H1 (cell line): Measurements from ENCODE around the gene GLYATL3. TPM values are rescaled to one million over a fixed set of nuclear protein-coding genes. Genes with fewer than 3 reads are reported as not detected.
A peak's percentile ranks its signal among the peaks of the same experiment; 100 is the strongest.

Source experiments
- CTCF ChIA-PET: fragments of 300-600 bp; sonication (Branson Sonifier 250); formaldehyde crosslinking; loops from one replicate; lab custom pipeline; 2021; ENCODE audit not compliant: partially characterized antibody; lab: Charles Lee
- POLR2A ChIA-PET: fragments of 300-600 bp; sonication (Branson Sonifier 250); formaldehyde crosslinking; loops from one replicate; lab custom pipeline; 2021; ENCODE audit warnings: inconsistent platforms; ENCODE audit not compliant: partially characterized antibody; lab: Charles Lee
- DNase-seq, 2 experiments: peaks; one replicate each; pipeline versions ENCODE4 v3.0.0 to v3.0.0-alpha.2; 2010 to 2022; ENCODE audit warnings: low spot score in 2 of 2, low read depth in 1 of 2, mixed read lengths in 1 of 2
- FAIRE-seq: peaks from 2 replicates; lab custom pipeline; 2011; peaks lifted over from hg19 to GRCh38; lab: Jason Lieb, UNC
- H2AFZ ChIP-seq: 2 replicates; pipeline ENCODE4 v1.8.1; 2012; ENCODE audit warnings: low read length, inconsistent platforms
- H2AK5ac ChIP-seq: 2 replicates; pipeline ENCODE4 v1.6.1; 2013; ENCODE audit warnings: low read depth, low read length
- H2BK120ac ChIP-seq: replicated peaks from 2 replicates; pipeline ENCODE3; 2013; ENCODE audit warnings: low read depth, low read length, inconsistent platforms
- H2BK12ac ChIP-seq: 2 replicates; pipeline ENCODE4 v1.6.1; 2013; ENCODE audit warnings: low read depth, low read length
- H2BK15ac ChIP-seq: 2 replicates; pipeline ENCODE4 v1.6.1; 2013; ENCODE audit warnings: low read length
- H2BK20ac ChIP-seq: 2 replicates; pipeline ENCODE4 v1.6.1; 2013; ENCODE audit warnings: low read length
- H2BK5ac ChIP-seq: 2 replicates; pipeline ENCODE4 v1.6.1; 2013; ENCODE audit warnings: low read depth, low read length
- H3K14ac ChIP-seq: 2 replicates; pipeline ENCODE4 v1.6.1; 2013; ENCODE audit warnings: inconsistent platforms; ENCODE audit not compliant: insufficient read length
- H3K18ac ChIP-seq: 2 replicates; pipeline ENCODE4 v1.6.1; 2013; ENCODE audit warnings: low read length; ENCODE audit errors: extremely low read depth
- H3K23ac ChIP-seq: 2 replicates; pipeline ENCODE4 v1.6.1; 2013; ENCODE audit warnings: inconsistent platforms; ENCODE audit not compliant: insufficient read length
- H3K23me2 ChIP-seq: 2 replicates; pipeline ENCODE4 v1.6.1; 2013; ENCODE audit warnings: low read depth, low read length
- H3K27ac ChIP-seq: 2 replicates; pipeline ENCODE4 v1.6.1; 2011; ENCODE audit warnings: low read depth, low read length, inconsistent platforms
- H3K27me3 ChIP-seq, 4 experiments: replicated peaks in 1 of 4; 1 replicate in 1 of 4; 2 replicates in 3 of 4; pipeline versions ENCODE4 v1.6.1 to v1.8.1; 2011 to 2013; ENCODE audit warnings: low read length in 3 of 4, mild to moderate bottlenecking in 3 of 4, inconsistent platforms in 2 of 4, mixed read lengths in 2 of 4, moderate library complexity in 1 of 4; ENCODE audit not compliant: control insufficient read depth in 3 of 4, insufficient read depth in 3 of 4; ENCODE audit errors: extremely low read depth in 1 of 4
- H3K36me3 ChIP-seq, 4 experiments: 2 replicates each; pipeline versions ENCODE4 v1.6.1 to v1.8.1; 2011 to 2013; ENCODE audit warnings: mild to moderate bottlenecking in 4 of 4, low read length in 3 of 4, moderate library complexity in 2 of 4, control low read depth in 1 of 4, inconsistent platforms in 1 of 4; ENCODE audit not compliant: insufficient read depth in 4 of 4, control insufficient read depth in 2 of 4
- H3K4ac ChIP-seq: replicated peaks from 2 replicates; pipeline ENCODE3; 2013; ENCODE audit warnings: low read length, low read depth, mixed read lengths, inconsistent platforms; ENCODE audit not compliant: insufficient read length
- H3K4me1 ChIP-seq, 4 experiments: replicated peaks in 1 of 4; 1 replicate in 1 of 4; 2 replicates in 3 of 4; pipeline versions ENCODE4 v1.6.1 to v1.8.1; 2011 to 2013; ENCODE audit warnings: low read length in 3 of 4, inconsistent platforms in 2 of 4, mixed read lengths in 1 of 4; ENCODE audit not compliant: insufficient read depth in 4 of 4, control insufficient read depth in 3 of 4
- H3K4me2 ChIP-seq, 2 experiments: 2 replicates each; pipeline versions ENCODE4 v1.6.1 to v1.8.1; 2011 to 2013; ENCODE audit warnings: low read depth in 2 of 2, low read length in 2 of 2, control low read depth in 1 of 2, inconsistent platforms in 1 of 2, mild to moderate bottlenecking in 1 of 2; ENCODE audit not compliant: insufficient read depth in 1 of 2
- H3K4me3 ChIP-seq, 4 experiments: fragments of 200-600, 300-600 bp in 1 of 4; sonication (generic), shearing (Covaris generic), sonication (Bioruptor Twin) in 1 of 4; 2 replicates each; pipeline versions ENCODE4 v1.5.1 to v1.8.1; 2011 to 2016; ENCODE audit warnings: low read length in 4 of 4, low read depth in 3 of 4, control low read depth in 2 of 4, inconsistent platforms in 2 of 4, mild to moderate bottlenecking in 2 of 4, mixed read lengths in 1 of 4, moderate library complexity in 1 of 4; ENCODE audit not compliant: insufficient read depth in 2 of 4; ENCODE audit errors: extremely low read depth in 1 of 4
- H3K56ac ChIP-seq: replicated peaks from 2 replicates; pipeline ENCODE3; 2013; ENCODE audit warnings: low read depth, mild to moderate bottlenecking, mixed read lengths, low read length, inconsistent platforms; ENCODE audit not compliant: insufficient read length
- H3K79me1 ChIP-seq: 2 replicates; pipeline ENCODE4 v1.6.1; 2013; ENCODE audit warnings: low read depth, low read length, control low read depth
- H3K79me2 ChIP-seq, 2 experiments: 2 replicates each; pipeline versions ENCODE4 v1.6.1 to v1.8.1; 2012 to 2013; ENCODE audit warnings: low read length in 2 of 2, mild to moderate bottlenecking in 2 of 2, inconsistent platforms in 1 of 2; ENCODE audit not compliant: insufficient read depth in 2 of 2, control insufficient read depth in 1 of 2
- H3K9ac ChIP-seq, 4 experiments: replicated peaks in 1 of 4; 1 replicate in 1 of 4; 2 replicates in 3 of 4; pipeline versions ENCODE4 v1.6.1 to v1.8.1; 2011 to 2013; ENCODE audit warnings: low read depth in 3 of 4, low read length in 3 of 4, control low read depth in 2 of 4, mild to moderate bottlenecking in 2 of 4, moderate library complexity in 2 of 4, inconsistent platforms in 1 of 4; ENCODE audit errors: extremely low read depth in 1 of 4
- H3K9me3 ChIP-seq, 2 experiments: 2 replicates each; pipeline versions ENCODE4 v1.6.1 to v1.8.1; 2012 to 2013; ENCODE audit warnings: mild to moderate bottlenecking in 2 of 2, moderate library complexity in 2 of 2, control low read depth in 1 of 2, inconsistent platforms in 1 of 2, low read depth in 1 of 2, low read length in 1 of 2, mixed read lengths in 1 of 2; ENCODE audit not compliant: insufficient read depth in 2 of 2
- H4K20me1 ChIP-seq, 2 experiments: replicated peaks in 1 of 2; 2 replicates each; pipeline versions ENCODE3 to v1.8.1; 2011 to 2013; ENCODE audit warnings: inconsistent platforms in 2 of 2, low read length in 2 of 2, mild to moderate bottlenecking in 1 of 2; ENCODE audit not compliant: insufficient read depth in 2 of 2, control insufficient read depth in 1 of 2
- H4K5ac ChIP-seq: 2 replicates; pipeline ENCODE4 v1.6.1; 2013; ENCODE audit warnings: low read length, low read depth, mixed read lengths, inconsistent platforms; ENCODE audit not compliant: insufficient read length
- H4K8ac ChIP-seq: 2 replicates; pipeline ENCODE4 v1.8.0; 2013; ENCODE audit warnings: mild to moderate bottlenecking, moderate library complexity, low read length, inconsistent platforms; ENCODE audit not compliant: insufficient read depth; ENCODE audit errors: extremely low read depth
- H4K91ac ChIP-seq: replicated peaks from 2 replicates; pipeline ENCODE3; 2013; ENCODE audit warnings: low read length, mixed read lengths, inconsistent platforms; ENCODE audit not compliant: insufficient read length
- ATF2 ChIP-seq: IDR thresholded peaks from 2 replicates; pipeline ENCODE4 v1.6.1; 2012; ENCODE audit warnings: low read length, inconsistent platforms
- SP4 ChIP-seq: IDR thresholded peaks from 2 replicates; pipeline ENCODE4 v1.6.1; 2012; ENCODE audit warnings: low read length, inconsistent platforms
- WGBS, 2 experiments: shearing (Covaris generic) in 1 of 2; methylation state at CpG; one replicate each; pipeline versions ENCODE4 v1.1.6 to v1.1.7; 2013 to 2015; ENCODE audit warnings: low lambda C conversion rate in 2 of 2, mixed read lengths in 2 of 2, inconsistent platforms in 1 of 2, low coverage in 1 of 2, missing lambda C conversion rate in 1 of 2; ENCODE audit not compliant: insufficient replicate concordance in 2 of 2, insufficient coverage in 1 of 2, insufficient read length in 1 of 2; ENCODE audit errors: extremely low coverage in 1 of 2, missing lambda C conversion rate in 1 of 2; 5-methylcytosine and 5-hydroxymethylcytosine counted together
- polyA plus RNA-seq, 7 experiments: library from polyadenylated mRNA; depleted of rRNA in 3 of 7; stranded (reverse) in 5 of 7; unstranded in 2 of 7; fragments of >200 nt in 5 of 7; fragments of 200-250 nt in 2 of 7; gene quantifications; 1 replicate in 5 of 7; 2 replicates in 1 of 7; 4 replicates in 1 of 7; pipeline versions ENCODE4 v1.2.1 to v1.2.3, GENCODE V29; 2011 to 2013; ENCODE audit warnings: missing spikeins in 2 of 7, mixed read lengths in 2 of 7
- total RNA-seq: library from RNA; stranded (reverse); fragmentation: NEBNext Ultra II Directional; extraction: Animal tissue kit (Norgen Biotek cat#: 25700); gene quantifications from 2 replicates; pipeline ENCODE4 v1.2.1, GENCODE V29; 2021
- TF ChIP-seq, protein P1 (sequence below): IDR thresholded peaks from 2 replicates; pipeline ENCODE4 v1.6.1; 2011; ENCODE audit warnings: low read length, improper control_type of control experiment

GLYATL3 gene
- total and polyA plus RNA-seq, 2 of the 8 experiments (the other 6 are each of a cell fraction or from before 2014, with no cell fraction given) = not detected

DNA sequence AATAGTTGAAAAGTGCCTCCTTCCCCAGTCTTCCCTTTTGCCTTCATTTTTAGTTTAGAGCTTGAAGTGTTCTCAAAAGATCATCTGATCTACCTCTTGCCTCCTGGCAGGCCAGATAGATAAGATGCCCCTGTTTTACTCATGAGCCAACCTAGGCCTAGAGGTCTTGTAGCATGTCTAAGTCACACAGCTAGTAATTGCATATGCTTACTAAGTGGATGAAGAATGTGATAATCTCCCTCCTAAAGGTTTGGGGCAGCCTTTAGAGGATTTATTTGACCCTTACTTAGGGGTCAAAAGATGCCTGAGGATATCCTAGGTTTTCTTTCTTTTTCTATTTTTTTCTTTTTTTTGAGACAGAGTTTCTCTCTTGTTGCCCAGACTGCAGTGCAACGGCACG lies 52.9 kb downstream of the GLYATL3 start:
- H2BK120ac ChIP-seq = no peak overlapping the region
- peak overlapping the region; percentile 87 to 95 for H3K4me2 ChIP-seq
- H3K23ac ChIP-seq = no peak overlapping the region
- no peak overlapping the region for H2AK5ac ChIP-seq
- H3K4me1 ChIP-seq = peaks cover 4 to 25% (median 9%) of the 10 kb centered on the region in 4 experiments
- H3K27me3 ChIP-seq = peaks cover 0 to 6% (median 0%) of the 10 kb centered on the region in 4 experiments; a peak in 4 of 7 replicates
- H3K9ac ChIP-seq = peak overlapping the region in 1 of 4 experiments; percentile 59; a peak in 2 of 7 replicates
- peak overlapping the region; percentile 60; the same call in 1 of the 2 replicates for H3K18ac ChIP-seq
- POLR2A ChIA-PET = interaction anchor here (1.1 kb wide), 1 partner anchor 13 kb away, joined by 4 read pairs; no protein-coding TSS in a partner anchor
- H2BK5ac ChIP-seq = no peak overlapping the region
- H3K56ac ChIP-seq = no peak overlapping the region
- no peaks in the 10 kb centered on the region for H3K9me3 ChIP-seq
- peaks cover 0 to 2% of the 10 kb centered on the region in 2 experiments for H4K20me1 ChIP-seq
- no peak overlapping the region for H4K91ac ChIP-seq
- no peak overlapping the region for H3K14ac ChIP-seq
- H2BK12ac ChIP-seq = no peak overlapping the region
- no peaks in the 10 kb centered on the region for H3K79me1 ChIP-seq
- H2BK20ac ChIP-seq = no peak overlapping the region
- no peak overlapping the region for H2AFZ ChIP-seq
- DNase-seq (no peak), FAIRE-seq (no peak)
- CTCF ChIA-PET = interaction anchor here (0.8 to 5.4 kb wide), 6 partner anchors 20 to 479 kb away, joined by 3 to 41 read pairs (median 6); no protein-coding TSS in a partner anchor
- H3K23me2 ChIP-seq = peaks cover 15% of the 10 kb centered on the region
- H2BK15ac ChIP-seq = no peak overlapping the region
- H3K4ac ChIP-seq = peak overlapping the region; percentile 19
- no peak overlapping the region for H4K8ac ChIP-seq
- WGBS, 2 experiments = 87% methylated on average over 2 of the region's 2 CpGs; no CpG with 5 or more reads in 1 of the 2 experiments
- H3K27ac ChIP-seq = 0 out of 2 replicates have a peak overlapping the region, but pooled peaks have one; percentile 15
- peaks cover 0 to 20% of the 10 kb centered on the region in 2 experiments; a peak in 2 of 4 replicates for H3K79me2 ChIP-seq
- peaks cover 2 to 48% (median 8%) of the 10 kb centered on the region in 4 experiments; a peak in 6 of 8 replicates for H3K36me3 ChIP-seq
- H4K5ac ChIP-seq = no peak overlapping the region
- H3K4me3 ChIP-seq = peak overlapping the region; percentile 30 to 97 (median 70)
- TF ChIP-seq ATF2 = no peak
- TF ChIP-seq SP4 = no peak
- TF ChIP-seq, protein P1, sequence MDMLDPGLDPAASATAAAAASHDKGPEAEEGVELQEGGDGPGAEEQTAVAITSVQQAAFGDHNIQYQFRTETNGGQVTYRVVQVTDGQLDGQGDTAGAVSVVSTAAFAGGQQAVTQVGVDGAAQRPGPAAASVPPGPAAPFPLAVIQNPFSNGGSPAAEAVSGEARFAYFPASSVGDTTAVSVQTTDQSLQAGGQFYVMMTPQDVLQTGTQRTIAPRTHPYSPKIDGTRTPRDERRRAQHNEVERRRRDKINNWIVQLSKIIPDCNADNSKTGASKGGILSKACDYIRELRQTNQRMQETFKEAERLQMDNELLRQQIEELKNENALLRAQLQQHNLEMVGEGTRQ = no peak
